Amniotic epithelial cell (primary cell): ENCODE data around the gene MEGF11.

Experiments used
- DNase-seq: peaks from one replicate; pipeline ENCODE4 v3.0.0-alpha.2; 2010; ENCODE audit warnings: low read depth

MEGF11 gene

GRCh38 chr15:65916041-65916663 is 337.4 kb downstream of the MEGF11 start:
- no peak for DNase-seq

GRCh38 chr15:65914981-65915925 is 338.3 kb downstream of the MEGF11 start:
- DNase-seq = no peak

GRCh38 chr15:65914386-65914785 is 339.2 kb downstream of the MEGF11 start:
- DNase-seq = no peak

GRCh38 chr15:65913631-65914199 is 339.8 kb downstream of the MEGF11 start:
- no peak for DNase-seq

GRCh38 chr15:65912235-65912634 is 341.3 kb downstream of the MEGF11 start:
- no peak for DNase-seq

- no peak for DNase-seq
These were observed 343.2 kb downstream of the MEGF11 start for GRCh38 chr15:65910341-65910740.

- DNase-seq = no peak
These were observed 343.7 kb downstream of the MEGF11 start for GRCh38 chr15:65909831-65910230.

- DNase-seq = no peak
These were observed 344.7 kb downstream of the MEGF11 start for GRCh38 chr15:65908876-65909275.

GRCh38 chr15:65907661-65908060 is 345.9 kb downstream of the MEGF11 start:
- no peak for DNase-seq

GRCh38 chr15:65906396-65906795 is 347.2 kb downstream of the MEGF11 start:
- no peak for DNase-seq

GRCh38 chr15:65904301-65904700 is 349.2 kb downstream of the MEGF11 start:
- DNase-seq = peak; percentile 71

GRCh38 chr15:65903296-65904073 is 350.1 kb downstream of the MEGF11 start:
- DNase-seq = peak; percentile 76

- DNase-seq = no peak
These were observed 351.2 kb downstream of the MEGF11 start for GRCh38 chr15:65902373-65902772.

- DNase-seq = no peak
These were observed 351.7 kb downstream of the MEGF11 start for GRCh38 chr15:65901836-65902235.

- DNase-seq = no peak
These were observed 352.2 kb downstream of the MEGF11 start for GRCh38 chr15:65901336-65901735.

- DNase-seq = no peak
These were observed 353.1 kb downstream of the MEGF11 start for GRCh38 chr15:65900488-65900887.

GRCh38 chr15:65896236-65896635 is 357.3 kb downstream of the MEGF11 start:
- no peak for DNase-seq

- DNase-seq = no peak
These were observed 360.5 kb downstream of the MEGF11 start for GRCh38 chr15:65893060-65893459.

GRCh38 chr15:65888981-65889380 is 364.6 kb downstream of the MEGF11 start:
- DNase-seq = no peak

GRCh38 chr15:65887565-65887964 is 366.0 kb downstream of the MEGF11 start:
- no peak for DNase-seq

- DNase-seq = no peak
These were observed 367.8 kb downstream of the MEGF11 start for GRCh38 chr15:65885668-65886218.

GRCh38 chr15:65884511-65884910 is 369.0 kb downstream of the MEGF11 start:
- DNase-seq = no peak
